Vagina (tissue), 2 donors: Measurements from ENCODE around the gene CCDC141.

ENCODE experiments used
- CTCF ChIP-seq, 3 experiments: fragments of 450-650 bp in 2 of 3; fragments of 200-600 bp in 1 of 3; sonication (generic) in 1 of 3; IDR thresholded peaks; one replicate each; pipeline ENCODE4 v1.5.1; 2017 to 2019; ENCODE audit warnings: antibody characterized with exemption in 3 of 3, mild to moderate bottlenecking in 2 of 3, moderate library complexity in 2 of 3
- POLR2A ChIP-seq, 2 donors: fragments of 450-650 bp; IDR thresholded peaks; one replicate each; pipeline ENCODE4 v1.6.1; 2017; ENCODE audit warnings: antibody characterized with exemption in 2 of 2, mild to moderate bottlenecking in 2 of 2, moderate library complexity in 2 of 2
- POLR2AphosphoS5 ChIP-seq, 2 donors: sonication (generic); formaldehyde crosslinking; IDR thresholded peaks; one replicate each; pipeline ENCODE4 v1.9.0; 2017; ENCODE audit warnings: antibody characterized with exemption in 2 of 2, mild to moderate bottlenecking in 2 of 2, low read depth in 1 of 2; ENCODE audit not compliant: insufficient read depth in 1 of 2

GRCh38 chr2:178908810-178909209, 141.1 kb downstream of the CCDC141 start:
- TF ChIP-seq CTCF (IDR thresholded peaks at IDR 0.05) (no peak), POLR2A (IDR thresholded peaks at IDR 0.05) (no peak), POLR2AphosphoS5 (IDR thresholded peaks at IDR 0.05; ENCODE audit: insufficient read depth in 1 of 2, low read depth in 1 of 2) (no peak)
